Prostate gland (tissue), 2 donors: ENCODE results near the gene FAM169A.

Experiments used
- POLR2AphosphoS5 ChIP-seq: sonication (generic); formaldehyde crosslinking; IDR thresholded peaks from one replicate; pipeline ENCODE4 v1.6.1; 2017; ENCODE audit warnings: antibody characterized with exemption
- TF ChIP-seq, protein P1 (sequence below), 4 experiments: fragments of 200-600 bp in 2 of 4; fragments of 450-650 bp in 2 of 4; sonication (generic) in 2 of 4; IDR thresholded peaks; 1 replicate in 3 of 4; 2 replicates in 1 of 4; pipeline ENCODE4 v1.5.1; 2016 to 2019; ENCODE audit warnings: antibody characterized with exemption in 4 of 4, mild to moderate bottlenecking in 2 of 4, moderate library complexity in 2 of 4

DNA sequence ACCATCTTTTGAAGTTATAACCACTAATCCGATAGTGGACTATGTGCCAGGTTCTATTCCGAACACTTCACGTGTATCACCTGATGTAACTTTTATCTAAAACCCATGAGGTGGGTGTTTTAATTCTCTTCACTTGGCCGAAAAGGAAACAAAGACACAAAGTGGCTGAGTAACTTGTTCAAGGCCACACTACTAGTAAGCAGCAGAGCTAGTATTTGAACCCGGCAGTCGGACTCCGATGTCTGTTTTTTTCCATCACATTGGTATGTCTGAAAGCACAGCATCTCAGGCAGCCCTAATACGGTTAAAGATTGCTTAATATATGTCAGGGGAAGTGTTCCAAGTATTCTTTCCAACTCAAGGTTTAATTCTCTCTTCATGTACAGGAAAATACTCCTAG lies 16.2 kb downstream of the FAM169A start:
- TF ChIP-seq, protein P1, sequence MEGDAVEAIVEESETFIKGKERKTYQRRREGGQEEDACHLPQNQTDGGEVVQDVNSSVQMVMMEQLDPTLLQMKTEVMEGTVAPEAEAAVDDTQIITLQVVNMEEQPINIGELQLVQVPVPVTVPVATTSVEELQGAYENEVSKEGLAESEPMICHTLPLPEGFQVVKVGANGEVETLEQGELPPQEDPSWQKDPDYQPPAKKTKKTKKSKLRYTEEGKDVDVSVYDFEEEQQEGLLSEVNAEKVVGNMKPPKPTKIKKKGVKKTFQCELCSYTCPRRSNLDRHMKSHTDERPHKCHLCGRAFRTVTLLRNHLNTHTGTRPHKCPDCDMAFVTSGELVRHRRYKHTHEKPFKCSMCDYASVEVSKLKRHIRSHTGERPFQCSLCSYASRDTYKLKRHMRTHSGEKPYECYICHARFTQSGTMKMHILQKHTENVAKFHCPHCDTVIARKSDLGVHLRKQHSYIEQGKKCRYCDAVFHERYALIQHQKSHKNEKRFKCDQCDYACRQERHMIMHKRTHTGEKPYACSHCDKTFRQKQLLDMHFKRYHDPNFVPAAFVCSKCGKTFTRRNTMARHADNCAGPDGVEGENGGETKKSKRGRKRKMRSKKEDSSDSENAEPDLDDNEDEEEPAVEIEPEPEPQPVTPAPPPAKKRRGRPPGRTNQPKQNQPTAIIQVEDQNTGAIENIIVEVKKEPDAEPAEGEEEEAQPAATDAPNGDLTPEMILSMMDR (IDR thresholded peaks at IDR 0.05) = no peak
- TF ChIP-seq POLR2AphosphoS5 = no peak
